GM12801 (cell line): ENCODE data around the gene CREB5.

Experiments
- TF ChIP-seq, protein P1 (sequence below): IDR thresholded peaks from one replicate; pipeline ENCODE4 v1.5.1; 2011; ENCODE audit warnings: control low read depth; ENCODE audit not compliant: insufficient read length; ENCODE audit errors: extremely low read depth

Gene CREB5

DNA sequence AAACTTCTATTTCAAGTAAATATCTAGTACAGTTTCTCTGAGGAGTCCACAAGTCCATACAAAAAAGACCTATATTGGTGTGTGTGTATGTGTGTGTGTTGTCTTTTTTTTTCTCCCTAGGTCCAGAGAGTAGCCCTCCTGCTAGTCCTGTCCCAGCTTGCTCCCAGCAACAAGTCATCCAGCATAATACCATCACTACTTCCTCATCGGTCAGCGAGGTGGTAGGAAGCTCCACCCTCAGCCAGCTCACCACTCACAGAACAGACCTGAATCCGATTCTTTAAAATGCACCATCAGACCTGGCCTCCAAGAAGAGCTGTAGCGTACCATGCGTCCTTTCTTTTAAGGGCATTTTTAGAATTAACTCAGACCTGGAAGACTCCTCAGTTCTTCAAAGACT, 406.7 kb downstream of the CREB5 start:
- TF ChIP-seq, protein P1, sequence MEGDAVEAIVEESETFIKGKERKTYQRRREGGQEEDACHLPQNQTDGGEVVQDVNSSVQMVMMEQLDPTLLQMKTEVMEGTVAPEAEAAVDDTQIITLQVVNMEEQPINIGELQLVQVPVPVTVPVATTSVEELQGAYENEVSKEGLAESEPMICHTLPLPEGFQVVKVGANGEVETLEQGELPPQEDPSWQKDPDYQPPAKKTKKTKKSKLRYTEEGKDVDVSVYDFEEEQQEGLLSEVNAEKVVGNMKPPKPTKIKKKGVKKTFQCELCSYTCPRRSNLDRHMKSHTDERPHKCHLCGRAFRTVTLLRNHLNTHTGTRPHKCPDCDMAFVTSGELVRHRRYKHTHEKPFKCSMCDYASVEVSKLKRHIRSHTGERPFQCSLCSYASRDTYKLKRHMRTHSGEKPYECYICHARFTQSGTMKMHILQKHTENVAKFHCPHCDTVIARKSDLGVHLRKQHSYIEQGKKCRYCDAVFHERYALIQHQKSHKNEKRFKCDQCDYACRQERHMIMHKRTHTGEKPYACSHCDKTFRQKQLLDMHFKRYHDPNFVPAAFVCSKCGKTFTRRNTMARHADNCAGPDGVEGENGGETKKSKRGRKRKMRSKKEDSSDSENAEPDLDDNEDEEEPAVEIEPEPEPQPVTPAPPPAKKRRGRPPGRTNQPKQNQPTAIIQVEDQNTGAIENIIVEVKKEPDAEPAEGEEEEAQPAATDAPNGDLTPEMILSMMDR: no peak

DNA sequence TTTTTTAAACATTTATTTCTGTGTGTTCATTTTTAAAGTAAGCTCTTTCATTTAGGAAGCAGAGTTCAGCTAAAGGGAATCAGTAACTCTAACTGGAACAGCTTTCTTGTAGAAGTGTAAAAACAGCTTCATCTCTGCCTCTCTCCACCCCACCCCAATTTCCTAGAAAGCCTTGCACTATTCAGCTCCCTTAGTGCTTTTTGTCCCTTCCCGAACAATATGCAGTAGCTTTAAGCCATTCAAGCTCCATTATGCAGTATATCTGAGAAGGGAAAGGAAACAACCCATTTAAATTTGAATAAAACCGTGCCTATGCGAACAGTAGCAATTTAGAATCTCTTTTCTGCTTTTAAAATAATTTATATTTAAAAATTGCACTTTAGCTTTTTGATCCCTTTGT, 411.3 kb downstream of the CREB5 start:
- TF ChIP-seq, protein P1: no peak

DNA sequence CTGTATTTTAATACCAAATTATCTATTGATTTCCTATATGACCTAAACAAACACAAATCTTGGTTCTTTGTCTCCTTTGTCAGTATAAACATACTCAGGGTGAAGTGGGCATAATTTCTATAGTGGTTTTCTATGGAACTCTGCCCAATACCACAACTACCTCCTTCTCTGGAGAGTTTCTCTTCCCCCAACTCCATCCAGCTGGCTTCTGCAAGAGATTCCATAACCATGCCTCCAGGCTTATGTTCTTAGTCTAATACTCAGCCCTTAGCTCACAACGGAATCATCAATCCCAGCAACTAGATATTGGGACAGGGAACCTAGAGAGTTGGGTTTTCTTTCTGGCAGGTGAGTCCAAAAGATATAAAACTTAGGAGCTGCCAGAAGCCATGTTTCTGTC, 418.5 kb downstream of the CREB5 start:
- TF ChIP-seq, protein P1: no peak

DNA sequence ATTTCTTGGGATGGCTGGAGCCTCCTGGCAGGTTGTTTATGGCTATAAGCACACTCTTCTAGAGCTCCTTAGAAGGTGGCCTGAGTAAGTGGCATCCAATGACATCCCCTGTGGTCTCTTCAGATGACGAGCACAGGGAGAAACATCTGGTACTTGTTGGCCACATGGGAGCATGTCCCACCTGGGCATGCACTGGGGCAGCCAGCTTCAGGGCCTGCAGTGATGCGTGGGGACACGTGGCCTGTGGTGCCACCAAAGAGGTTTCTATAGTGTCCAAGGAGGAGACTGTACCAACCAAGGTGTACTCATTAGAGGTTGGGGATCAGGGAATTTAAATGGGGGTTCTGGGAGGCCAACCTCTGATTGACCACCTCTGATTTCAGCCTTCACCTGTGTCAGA, 420.4 kb downstream of the CREB5 start:
- TF ChIP-seq, protein P1: no peak

DNA sequence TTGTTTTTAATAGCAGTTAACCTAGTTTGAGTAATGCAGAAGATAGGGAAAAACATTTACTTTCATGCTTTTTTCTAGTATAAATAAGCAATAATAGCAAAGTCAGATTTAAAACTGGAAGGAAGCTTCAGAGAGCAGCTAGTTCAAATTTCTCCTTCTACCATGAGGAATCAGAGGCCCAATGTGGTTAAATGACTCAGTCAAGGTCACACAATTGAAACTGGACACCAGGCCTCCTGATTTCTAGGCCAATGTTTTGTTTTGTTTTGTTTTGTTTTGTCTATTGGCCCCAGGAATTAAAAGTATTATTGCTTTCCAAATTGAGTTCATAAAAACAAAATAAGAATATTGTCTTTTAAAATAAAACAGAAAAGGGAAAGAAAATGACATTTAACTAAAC, 423.5 kb downstream of the CREB5 start:
- TF ChIP-seq, protein P1: no peak

DNA sequence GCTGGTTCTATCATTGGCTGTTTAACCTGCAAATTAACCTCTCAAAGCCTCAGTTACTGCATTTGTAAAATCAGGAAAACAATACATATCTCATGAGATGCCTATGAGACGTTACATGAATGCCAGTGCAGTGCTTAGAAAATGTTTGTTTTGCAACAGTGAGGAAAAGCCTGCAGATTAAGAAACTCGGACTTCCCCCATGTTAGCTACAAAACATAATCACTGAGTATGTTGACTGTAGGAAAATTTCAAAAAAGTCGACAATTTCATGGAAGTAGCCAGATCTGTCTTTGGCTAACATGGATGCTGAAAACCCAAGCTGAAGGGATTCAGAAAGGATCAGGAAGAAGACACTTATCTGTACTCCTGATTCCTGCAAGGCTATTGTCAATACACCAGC, 424.4 kb downstream of the CREB5 start:
- TF ChIP-seq, protein P1: no peak

DNA sequence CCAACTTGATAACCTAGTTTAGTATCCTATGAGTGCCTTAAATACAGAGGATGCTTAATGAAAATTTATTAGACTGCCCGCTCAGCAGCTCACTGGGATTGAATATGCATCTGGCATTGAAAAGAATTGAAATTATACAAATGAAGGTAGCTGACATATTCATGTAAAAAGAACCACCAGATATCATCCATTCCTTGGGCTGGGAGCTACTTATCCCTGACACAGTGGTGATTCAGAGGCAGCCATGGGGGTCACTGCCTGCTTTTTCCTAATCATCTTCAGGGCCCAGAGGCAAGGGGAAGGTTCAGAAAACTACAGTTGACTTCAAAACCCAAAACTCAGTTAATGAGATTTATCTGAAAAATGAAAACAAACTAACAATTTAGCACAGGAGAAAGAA, 424.9 kb downstream of the CREB5 start:
- TF ChIP-seq, protein P1: no peak

DNA sequence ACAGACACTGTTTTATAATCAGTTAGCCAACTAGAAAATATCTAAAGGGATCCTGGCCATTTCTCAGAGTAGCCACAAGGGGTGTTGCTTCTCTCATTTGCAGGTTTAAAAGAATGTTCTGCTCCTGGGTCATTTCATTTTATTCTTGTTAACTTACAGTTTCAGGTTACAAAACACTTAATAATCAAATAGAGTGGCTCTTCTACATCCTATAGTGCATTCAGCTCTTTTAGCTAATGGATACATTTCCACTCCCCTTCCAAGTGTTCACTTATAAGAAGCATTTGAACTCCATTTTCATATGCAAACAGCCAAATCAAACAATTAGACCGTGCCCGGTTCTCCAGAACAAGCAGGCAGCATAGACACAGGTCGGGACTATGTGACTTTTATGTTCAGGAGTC, 428.3 kb downstream of the CREB5 start:
- TF ChIP-seq, protein P1: no peak
